ENCODE results near the gene ARHGAP45. TPM values are rescaled to one million over a fixed set of nuclear protein-coding genes. Genes with fewer than 3 reads are reported as not detected.

The ARHGAP45 gene
- total RNA-seq, 2 donors from 2014 or later = 13.2 to 23.4 TPM

GRCh38 chr19:1072371-1073015 lies 5.5 kb downstream of the ARHGAP45 start:
- H3K4me1 ChIP-seq = peaks cover 31% of the 10 kb centered on the region
- WGBS, 2 donors = 77 to 88% methylated on average over 6 to 11 of the region's 11 CpGs
- no peaks in the 10 kb centered on the region for H3K9me3 ChIP-seq
- intact Hi-C loops (cut with DNase I) = no loop called here
- no peak overlapping the region for H3K27ac ChIP-seq
- H3K27me3 ChIP-seq = peaks cover 0 to 29% of the 10 kb centered on the region in 2 donors
- H3K4me3 ChIP-seq = no peak overlapping the region
- TF ChIP-seq POLR2A (IDR thresholded peaks at IDR 0.05) = no peak
- TF ChIP-seq CTCF (IDR thresholded peaks at IDR 0.05) = no peak
- no peak for ATAC-seq
- no peaks in the 10 kb centered on the region for H3K36me3 ChIP-seq (replicated peaks in 1 of 2; ENCODE audit: insufficient read depth in 1 of 2, low read depth in 2 of 2)
- DNase-seq = no peak

GRCh38 chr19:1073063-1073955 lies 6.3 kb downstream of the ARHGAP45 start:
- Histone ChIP-seq H3K9me3 (no peaks in the 10 kb centered on the region), H3K4me3 (no peak overlapping the region), H3K27me3 (peaks cover 0 to 24% of the 10 kb centered on the region in 2 donors), H3K36me3 (replicated peaks in 1 of 2; ENCODE audit: insufficient read depth in 1 of 2, low read depth in 2 of 2) (no peaks in the 10 kb centered on the region), H3K4me1 (peaks cover 29% of the 10 kb centered on the region), H3K27ac (no peak overlapping the region)
- TF ChIP-seq POLR2A (IDR thresholded peaks at IDR 0.05) (no peak), CTCF (IDR thresholded peaks at IDR 0.05) (no peak)
- no peak for ATAC-seq
- WGBS, 2 donors = 82 to 85% methylated on average over 11 to 26 of the region's 30 CpGs
- intact Hi-C loops (cut with DNase I) = no loop called here
- DNase-seq = no peak

- Histone ChIP-seq H3K4me1 (peaks cover 29% of the 10 kb centered on the region), H3K27ac (no peak overlapping the region), H3K9me3 (no peaks in the 10 kb centered on the region), H3K36me3 (replicated peaks in 1 of 2; ENCODE audit: insufficient read depth in 1 of 2, low read depth in 2 of 2) (no peaks in the 10 kb centered on the region), H3K27me3 (peaks cover 0 to 18% of the 10 kb centered on the region in 2 donors), H3K4me3 (no peak overlapping the region)
- intact Hi-C loops (cut with DNase I) = no loop called here
- DNase-seq (no peak), ATAC-seq (no peak)
- WGBS, 2 donors = 81% methylated on average over 3 to 27 of the region's 28 CpGs
- no peak for TF ChIP-seq CTCF (IDR thresholded peaks at IDR 0.05)
- TF ChIP-seq POLR2A (IDR thresholded peaks at IDR 0.05) = no peak
Measured at GRCh38 chr19:1073956-1074517, 7.1 kb downstream of the ARHGAP45 start.

DNA sequence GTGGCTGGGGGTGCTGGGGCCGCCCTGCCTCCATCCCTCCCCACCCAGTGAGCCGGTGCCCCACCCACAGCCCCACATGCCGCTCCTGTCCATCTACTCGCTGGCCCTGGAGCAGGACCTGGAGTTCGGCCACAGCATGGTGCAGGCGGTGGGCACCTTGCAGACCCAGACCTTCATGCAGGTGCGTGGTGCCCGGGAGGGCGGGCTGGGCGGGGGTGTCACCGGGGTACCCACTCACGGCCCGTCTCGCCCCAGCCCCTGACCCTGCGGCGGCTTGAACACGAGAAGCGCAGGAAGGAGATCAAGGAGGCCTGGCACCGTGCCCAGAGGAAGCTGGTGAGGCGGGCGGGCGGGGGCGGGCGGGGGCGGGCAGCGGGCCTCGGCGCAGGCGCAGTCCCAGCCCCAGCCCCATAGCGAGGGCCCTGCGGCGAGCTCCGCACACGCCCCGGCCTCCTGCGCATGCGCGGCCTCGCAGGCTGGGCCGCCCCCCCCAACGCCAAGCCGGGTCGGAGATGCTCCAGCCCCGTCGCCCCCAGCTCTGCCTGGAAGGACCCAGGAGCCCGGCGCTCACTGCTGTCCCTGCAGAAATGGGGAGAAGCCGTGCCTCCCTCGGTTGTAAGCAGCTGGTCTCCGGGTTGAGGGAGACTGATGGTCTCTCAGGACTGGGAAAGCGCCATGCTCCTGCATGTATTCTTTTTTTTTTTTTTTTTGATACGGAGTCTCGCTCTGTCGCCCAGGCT lies 7.7 kb downstream of the ARHGAP45 start:
- TF ChIP-seq CTCF (IDR thresholded peaks at IDR 0.05) (no peak), POLR2A (IDR thresholded peaks at IDR 0.05) (no peak)
- Histone ChIP-seq H3K27ac (peak overlapping the region in 1 of 4 donors; percentile 42), H3K9me3 (no peaks in the 10 kb centered on the region), H3K4me1 (peaks cover 29% of the 10 kb centered on the region), H3K36me3 (replicated peaks in 1 of 2; ENCODE audit: insufficient read depth in 1 of 2, low read depth in 2 of 2) (no peaks in the 10 kb centered on the region), H3K4me3 (no peak overlapping the region), H3K27me3 (peaks cover 0 to 13% of the 10 kb centered on the region in 2 donors)
- DNase-seq (peak; percentile 58 to 79 (median 68)), ATAC-seq (no peak)
- intact Hi-C loops (cut with DNase I) = no loop called here
- 55 to 70% methylated on average over 8 to 33 of the region's 54 CpGs for WGBS, 2 donors

Measured in body of pancreas (tissue), 4 donors.